ENCODE data around the gene NFATC1.

NFATC1 gene

DNA sequence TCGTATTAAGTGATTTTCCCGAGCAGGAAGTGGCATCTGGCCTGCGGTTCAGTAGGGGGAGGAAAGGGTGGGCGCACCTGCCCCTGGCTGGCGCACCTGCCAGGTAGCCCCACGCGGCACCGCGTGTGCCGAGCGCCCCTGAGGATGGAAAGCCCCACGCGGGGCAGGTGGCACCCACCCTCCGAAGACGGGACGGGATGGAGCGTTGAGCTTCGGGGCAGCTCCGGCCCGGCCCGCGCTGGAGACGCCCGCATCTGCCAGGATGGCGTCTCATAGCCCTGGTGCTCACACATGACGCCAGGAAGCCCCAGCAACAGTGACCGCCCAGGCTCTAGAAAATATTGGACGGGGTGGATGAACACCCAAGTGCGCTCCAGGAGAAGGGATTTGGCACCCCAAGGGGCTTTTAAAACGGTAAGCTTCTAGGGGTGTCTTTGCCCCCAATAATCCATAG is 2.5 kb upstream of the NFATC1 start:
- no peak for DNase-seq

DNA sequence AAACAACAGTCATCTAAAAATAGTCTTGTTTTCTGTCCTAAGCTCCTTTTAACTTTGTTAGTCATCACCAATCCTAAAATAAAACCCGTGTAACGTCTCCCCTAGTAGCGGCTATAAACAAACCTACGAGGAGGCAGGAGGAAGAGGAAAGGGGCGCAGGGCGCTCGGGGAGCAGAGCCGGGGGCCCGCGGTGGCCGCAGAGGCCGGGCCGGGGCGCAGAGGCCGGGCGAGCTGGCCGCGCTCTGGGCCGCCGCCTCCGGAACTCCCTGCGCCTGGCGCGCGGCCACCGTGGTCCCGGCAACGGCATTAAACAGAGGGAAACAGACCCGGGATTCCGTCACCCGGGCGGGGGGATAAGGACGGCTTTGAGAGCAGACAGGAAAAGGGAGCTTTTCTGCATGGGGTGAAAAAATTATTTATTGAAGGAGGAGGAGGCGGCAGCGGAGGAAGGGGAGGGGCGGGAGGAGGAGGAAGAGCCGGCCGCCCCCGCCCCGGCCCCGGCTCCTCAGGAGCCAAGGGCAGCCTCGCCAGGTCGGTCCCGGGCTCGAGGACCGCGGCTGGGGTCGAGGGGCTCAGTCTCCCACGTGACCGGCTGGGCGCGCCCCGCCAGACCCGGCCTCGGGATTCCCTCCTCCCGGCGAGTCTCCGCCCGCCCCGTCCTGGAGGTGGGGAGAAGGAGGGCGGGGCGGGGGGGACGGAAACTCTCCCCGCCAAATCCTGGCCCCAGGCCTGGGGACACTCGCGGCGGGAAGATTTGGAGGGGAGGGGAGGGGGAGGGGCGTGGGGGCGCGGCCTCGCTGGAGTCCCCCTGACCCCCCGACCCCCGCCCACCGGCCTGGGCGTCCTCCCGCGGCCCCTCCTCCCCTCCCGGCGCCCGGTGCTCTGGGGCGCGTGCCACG is 1.8 kb upstream of the NFATC1 start:
- no peak for DNase-seq

DNA sequence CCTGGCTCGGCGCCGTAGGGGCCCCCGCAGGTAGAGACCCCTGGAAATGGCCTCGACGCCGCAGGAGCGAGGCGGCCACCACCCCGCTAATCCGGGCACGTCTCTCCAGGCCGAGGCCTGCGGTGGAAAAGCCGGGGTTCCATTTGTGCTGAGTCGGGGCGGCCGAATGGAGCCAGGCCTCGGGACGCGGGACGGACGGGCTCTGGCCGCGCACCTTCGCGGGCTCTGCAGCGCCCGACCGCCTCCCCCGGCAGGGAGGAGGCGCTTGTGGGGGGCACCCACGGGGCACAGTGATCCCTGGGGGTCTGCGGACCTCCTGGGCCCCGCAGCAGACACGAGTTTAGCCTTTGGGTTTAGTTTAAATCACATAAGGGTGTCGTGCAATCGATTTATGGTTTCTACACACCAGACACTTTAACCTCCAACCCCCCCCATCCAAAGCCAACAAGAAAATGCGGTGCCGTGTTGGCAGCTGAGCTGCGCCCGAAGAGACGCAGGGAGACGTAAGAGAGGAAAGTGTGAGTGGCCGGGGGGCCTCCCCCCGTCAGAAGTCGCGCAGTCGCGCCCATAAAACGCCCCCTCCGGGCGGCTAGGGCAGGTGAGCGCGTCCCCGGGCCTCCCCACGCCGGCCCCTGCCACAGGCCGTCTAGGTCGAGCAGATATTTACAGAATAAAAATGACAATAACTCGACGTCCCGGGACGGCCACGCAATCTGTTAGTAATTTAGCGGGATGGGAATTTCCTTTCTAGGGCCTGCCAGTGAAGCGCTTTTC is 1.0 kb upstream of the NFATC1 start:
- DNase-seq: no peak

DNA sequence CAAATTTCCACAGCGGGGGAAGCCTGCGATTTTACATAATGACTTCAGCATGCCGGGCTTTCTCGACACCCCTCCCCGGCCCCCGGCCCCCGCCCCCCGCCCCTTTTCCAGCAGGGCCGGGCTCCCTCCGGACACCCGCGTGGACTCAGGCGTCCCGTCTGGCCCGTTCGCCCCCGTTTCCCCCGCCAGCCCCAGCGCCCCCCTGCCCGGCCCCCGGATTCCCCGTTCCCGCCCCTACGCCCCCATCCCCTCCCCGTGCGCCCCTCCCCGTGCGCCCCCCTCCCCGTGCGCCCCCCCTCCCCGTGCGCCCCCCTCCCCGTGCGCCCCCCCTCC is 456 bp upstream of the NFATC1 start:
- DNase-seq: no peak

DNA sequence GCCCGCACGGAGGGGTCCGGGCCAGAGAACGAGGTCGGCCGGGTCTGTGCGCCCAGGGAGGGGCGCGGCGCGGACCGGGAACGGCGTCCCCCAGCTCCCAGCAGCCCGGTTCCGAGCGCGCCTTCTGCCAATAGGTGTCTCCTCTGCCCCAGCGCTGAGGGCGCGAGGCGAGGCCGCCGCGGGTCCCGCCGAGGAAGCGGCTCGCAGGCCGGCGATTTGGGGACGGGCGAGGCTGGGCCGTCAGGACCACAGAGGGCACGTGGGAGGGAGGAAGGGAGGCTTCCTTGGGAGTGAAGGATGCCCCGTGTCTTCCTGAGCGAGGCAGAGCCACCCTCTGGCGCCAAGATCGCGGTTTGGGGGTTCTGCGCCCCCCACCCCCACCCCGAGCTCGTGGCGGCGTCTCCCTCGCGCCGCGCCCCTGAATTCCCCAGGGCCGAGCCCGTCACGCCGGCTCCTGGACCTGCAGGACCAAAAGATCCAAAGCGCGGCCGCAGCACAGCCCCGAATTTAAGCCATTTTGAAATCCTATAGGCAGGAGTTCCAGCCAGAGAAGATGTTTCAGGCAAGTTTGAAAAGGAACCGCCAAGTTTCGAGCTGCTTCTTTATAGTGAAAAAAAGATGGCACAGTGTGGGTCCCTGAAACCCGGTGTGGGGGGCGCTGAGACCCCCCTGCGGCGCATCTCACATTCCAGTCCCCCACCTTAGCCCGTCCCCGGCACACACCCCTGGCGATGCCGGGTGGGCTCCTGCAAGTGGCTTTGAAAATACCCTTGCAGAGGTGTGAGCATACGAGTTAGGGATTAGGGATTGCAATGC is 909 bp downstream of the NFATC1 start:
- DNase-seq: no peak

DNA sequence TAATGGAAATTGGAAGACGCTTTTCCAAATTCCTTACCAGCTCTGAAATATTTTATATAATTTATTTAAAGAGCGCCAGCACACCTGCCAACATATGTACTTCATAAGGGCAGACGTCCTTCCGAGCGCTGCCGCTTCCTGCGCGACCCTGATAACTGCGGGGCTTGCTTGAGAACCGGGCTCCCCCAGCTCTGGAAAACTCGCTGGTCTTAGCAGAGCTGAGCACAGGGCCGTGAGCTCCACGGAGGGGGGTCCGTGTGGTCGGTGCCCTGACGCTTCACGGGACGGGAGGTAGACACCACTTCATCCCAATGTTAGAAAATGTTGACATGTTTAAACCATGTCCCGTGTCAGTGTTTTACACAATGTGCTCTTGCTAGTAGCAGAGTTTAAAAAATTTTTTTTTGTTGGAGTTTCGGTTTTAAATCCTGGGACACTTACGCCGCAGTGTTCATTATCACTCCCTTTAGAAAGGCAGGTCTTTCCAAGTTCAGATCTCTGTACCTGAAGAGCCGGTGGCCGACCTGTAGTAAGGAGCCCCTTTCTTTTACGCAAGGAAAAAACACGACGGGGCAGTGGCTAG is 1.6 kb downstream of the NFATC1 start:
- no peak for DNase-seq

DNA sequence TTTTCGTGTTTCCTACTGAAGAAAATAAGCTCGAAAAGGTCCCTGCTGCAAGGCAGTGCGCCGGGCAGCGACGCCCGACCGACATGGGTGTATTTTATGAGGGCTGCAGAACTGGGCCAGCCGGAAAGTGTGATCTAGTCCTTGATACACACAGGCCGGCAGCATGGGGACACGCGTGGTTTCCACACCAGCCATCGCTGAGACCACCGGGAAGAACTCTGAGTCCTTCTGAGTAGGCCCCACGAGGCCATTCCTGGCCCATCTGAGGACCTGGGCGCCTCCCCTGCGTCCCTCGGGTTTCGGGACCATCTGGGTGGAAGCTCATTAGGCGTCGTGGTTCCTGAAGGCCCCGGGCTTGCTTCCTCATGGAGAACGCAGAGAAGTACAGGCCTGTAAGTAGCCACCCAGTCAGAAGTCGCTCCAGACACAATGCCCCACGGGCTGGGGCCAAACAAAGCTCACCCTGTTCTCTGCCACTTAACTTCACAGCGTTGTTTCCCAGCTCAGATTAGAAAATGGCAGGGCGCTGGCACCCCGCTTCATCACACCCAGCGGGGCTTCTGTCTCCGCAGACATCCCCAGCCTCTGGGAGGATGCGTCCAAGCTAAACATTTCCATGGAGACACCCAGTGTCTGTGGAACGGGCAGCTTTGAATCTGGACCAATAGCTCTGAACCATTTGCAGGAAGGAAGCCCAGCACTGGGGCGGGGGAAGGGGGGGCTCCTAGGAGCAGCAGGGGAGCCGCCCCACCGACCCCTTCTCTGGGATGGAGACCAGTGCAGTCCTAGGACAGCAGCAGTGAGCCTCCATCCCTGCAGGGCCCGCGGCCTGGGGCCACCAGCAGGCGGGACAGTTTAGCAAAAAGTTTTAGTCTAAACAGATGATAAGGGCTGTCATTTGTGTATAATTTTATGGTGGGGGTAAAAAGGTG is 2.4 kb downstream of the NFATC1 start:
- DNase-seq: no peak

DNA sequence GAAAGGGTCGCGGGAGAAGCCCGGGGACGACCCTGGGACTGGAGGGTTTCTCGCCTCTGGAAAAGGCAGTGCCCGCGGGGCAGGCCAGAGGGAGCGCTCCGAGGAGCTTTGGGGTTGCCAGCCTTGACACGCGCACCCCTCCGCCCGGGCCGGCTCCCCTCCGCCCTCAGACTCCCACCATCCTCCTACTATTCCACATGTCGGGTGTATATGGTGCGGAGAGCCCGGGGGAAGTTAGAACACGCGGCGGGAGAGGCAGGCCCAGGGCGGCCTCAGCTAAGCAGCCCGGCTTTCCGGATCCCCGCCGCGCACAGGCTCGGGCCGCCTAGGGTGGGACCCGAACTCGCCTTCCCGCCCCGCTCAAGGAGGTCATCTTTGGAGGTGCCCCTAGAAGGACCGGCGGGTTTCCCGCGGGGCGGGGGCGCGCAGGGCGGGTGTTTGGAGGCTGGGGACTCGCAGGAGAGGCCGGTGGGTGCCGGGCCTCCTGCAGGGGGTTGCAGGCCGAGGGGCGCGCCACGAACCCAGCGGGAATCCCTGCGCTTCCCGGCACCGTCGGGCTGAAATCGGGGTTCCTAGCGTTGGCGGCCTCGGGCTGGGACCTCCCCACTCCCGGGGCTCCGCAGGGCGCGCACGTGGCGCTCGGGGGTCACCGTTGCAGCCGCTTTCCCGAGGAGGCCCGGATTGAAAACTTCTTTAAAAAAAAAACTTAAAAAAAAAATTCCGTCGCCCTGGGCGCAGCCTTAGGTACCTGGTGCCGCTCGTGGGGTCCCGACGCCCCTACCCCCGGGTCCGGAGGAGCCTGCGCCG is 3.7 kb downstream of the NFATC1 start:
- DNase-seq: no peak

DNA sequence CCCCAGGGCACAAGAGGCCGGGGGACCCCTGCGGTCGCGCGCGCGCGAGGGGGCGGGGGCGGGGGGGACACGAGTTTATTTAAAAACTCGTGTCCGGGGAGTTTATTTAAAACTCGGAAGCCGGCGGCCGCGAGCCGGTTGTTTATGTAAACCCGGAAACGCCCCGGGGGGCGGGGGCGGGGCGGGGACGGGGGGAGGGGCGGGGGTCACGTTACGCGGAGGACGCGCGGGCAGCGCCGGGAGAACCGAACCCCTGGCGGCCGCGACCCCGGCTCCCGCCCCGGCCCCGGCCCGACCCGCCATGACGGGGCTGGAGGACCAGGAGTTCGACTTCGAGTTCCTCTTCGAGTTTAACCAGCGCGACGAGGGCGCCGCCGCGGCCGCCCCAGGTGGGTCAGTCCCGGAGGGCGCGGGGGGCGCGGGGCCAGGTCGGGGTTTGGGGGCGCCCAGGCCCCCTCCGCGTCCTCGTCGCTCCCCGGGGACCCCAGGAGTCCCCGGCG is 4.4 kb downstream of the NFATC1 start:
- no peak for DNase-seq

DNA sequence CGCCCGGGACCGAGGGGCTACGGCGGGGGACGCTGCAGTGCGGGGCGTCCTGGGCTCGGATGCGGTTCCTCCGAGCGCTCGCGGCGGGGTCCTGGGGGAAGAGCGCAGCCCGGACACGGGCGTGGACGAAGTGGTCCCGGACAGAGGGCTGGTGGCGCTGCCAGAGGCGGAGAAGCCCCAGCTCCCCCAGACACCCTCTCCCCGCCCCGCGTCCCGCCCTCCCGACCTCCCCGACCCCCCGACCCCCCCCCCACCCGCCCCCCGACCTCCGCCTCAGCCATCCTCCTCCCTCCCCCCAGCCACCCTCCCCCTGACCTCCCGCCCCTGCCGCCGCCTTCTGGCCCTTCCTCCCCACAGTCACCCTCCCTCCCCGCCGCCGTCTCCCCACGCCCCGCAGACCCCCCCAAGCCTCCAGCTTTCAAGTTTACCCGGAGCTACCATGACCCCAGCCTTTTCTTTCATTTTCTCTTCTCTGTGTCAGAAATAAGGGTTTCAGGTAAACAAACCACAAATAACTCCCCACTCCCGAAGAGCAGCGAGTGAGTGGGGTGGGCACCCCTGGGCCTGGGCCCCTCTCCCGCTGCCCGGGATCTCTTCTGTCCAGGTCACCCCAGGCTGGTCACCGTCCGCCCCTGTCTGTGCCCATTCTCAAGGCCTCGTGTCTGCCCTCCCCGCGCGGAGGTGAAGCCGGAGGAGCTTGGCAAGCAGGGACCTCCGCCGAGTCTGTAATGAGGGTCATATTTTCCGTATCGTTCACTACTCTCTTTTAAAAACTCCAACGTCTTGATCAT is 5.1 kb downstream of the NFATC1 start:
- no peak for DNase-seq

DNA sequence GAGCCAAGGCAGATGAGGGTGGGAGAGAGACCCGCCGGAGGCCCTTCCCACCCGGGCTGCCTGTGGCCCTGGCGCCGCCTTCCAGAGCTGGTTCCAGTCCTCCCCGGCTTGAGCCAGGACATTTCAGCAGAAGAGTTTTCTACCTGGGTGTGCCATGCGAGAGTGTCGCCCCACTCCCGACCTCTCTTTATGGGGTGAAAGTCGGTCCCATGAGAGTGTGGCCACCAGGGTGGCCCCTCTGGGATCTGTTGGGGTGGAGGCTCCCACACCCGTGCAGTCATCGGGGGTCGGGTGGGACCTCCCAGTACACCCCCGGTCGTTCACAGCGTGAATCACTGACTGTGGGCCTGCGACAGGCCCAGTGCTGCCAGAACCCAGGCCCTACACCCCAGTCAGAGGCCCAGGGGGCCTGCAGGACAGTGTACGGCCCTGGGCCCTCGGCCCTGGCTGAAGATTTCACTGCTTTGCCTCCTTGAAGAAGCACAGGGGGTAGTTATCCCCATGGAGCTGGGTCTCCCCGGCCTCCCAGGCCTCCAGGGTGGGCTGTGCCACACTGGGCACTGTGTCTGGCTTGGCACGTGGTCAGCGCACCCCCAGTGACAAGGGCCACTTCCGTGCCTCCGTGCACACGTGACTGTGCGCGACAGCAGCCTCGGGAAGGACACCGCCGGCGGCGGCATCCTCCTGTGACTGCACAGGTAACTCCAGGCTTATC is 5.9 kb downstream of the NFATC1 start:
- DNase-seq: no peak

DNA sequence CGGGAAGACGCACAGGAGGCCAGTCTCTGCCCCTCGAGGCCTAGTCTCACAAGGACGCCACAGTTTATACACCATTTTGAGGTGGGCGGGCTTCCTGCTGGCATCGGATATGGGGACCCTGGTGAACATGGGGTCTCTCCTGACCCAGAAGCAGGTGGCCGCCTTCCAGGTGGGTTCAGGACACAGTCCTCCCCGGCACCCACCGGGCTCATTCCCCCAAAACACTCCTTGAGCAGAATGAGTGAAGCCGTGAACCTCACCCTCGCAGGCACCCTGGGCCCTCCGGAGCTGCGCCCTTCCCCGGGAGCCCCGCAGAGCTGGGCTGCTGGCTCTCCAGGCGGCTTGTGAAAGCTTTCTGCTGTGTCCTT is 6.5 kb downstream of the NFATC1 start:
- no peak for DNase-seq

DNA sequence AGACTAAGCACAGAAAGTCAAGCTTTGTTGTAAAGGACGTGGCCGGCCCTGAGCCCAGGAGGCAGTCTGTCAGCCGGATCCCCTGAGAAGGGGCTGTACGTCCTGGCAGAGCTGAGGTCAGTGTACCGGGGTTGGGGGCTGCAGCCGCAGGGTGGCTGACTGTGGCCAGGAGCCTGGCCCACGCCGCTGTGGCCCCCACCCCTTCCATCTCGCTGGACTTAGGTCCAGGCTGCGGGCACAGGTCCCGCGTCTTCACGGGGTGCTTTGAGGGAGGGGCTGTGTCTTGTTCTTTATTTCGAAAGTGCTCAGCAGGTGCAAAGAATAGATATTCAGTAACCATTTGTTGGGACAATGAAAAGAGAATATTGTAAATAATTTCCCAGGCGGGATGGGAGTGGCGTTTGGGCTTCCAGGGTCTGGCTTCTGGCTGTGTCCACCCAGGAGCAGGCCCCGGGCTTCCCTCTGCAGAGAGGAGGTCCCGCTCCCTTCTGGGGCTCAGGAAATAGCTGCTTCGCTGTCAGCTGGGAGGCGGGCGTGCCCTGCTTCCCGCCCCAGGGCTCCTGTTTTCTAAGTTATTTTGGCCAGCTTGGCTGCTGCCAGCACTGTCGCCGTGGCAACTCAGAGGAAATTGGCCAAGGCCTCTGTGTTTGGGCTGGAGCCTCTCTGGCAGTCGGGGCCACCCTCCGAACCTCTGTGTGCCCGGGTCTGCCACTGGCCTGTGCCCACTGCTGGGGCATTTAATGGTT is 7.4 kb downstream of the NFATC1 start:
- no peak for DNase-seq

DNA sequence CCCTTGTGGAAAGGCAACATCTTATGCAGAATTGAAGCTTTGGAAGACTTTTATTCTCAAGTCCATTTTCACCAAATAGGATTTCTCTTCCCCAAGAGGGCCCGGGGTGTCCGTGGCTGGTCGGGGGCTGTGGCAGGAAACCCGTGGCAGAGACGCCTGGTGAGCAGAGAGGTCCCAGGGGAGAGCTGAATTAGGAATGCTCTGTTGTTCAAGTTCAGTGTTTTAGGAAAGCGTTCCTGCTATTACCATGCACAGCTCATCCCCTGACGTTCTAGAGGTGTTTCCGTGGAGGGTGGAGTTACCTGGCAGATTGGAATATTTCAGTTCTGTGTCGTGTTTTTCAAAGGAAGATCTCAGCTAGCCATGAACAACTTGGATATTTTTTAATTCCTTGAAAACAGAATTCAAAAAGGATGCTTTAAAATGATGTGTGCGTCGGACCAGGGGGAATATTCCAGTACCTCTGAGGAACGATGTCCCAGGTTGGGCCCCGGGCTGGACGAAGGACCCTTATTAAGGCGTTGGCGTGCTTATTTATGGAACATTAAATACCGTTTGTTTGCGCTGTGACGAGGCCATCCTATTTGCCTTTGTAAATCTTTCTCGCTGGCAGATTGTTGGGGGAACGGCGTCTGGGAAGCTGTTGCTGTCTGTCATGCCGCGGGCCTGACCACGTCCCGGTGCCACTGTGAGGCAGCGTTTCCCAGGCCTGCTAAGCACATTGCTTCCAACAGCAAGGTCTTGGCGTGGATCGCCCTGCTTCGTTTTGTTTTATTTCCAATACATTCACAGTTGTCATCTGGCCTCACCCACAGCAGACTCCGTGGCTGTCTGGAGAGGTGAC is 8.2 kb downstream of the NFATC1 start:
- DNase-seq: no peak

DNA sequence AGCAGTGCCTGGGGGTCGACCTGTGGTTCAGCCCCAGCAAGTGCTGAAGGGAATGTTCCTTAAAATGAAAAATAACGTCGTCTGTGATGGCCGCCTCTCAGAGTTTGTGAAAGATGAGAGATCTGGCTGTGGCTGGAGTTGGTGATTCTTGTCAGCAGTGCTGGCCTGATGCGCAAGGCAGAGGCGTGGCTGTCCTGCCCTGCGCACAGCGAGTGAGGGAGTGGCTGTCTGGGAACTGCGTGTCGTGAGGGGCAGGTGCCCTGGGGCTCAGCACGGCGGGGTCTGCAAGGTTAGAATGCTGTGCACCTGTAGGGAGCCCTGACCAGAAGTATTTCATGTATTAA is 8.8 kb downstream of the NFATC1 start:
- no peak for DNase-seq

DNA sequence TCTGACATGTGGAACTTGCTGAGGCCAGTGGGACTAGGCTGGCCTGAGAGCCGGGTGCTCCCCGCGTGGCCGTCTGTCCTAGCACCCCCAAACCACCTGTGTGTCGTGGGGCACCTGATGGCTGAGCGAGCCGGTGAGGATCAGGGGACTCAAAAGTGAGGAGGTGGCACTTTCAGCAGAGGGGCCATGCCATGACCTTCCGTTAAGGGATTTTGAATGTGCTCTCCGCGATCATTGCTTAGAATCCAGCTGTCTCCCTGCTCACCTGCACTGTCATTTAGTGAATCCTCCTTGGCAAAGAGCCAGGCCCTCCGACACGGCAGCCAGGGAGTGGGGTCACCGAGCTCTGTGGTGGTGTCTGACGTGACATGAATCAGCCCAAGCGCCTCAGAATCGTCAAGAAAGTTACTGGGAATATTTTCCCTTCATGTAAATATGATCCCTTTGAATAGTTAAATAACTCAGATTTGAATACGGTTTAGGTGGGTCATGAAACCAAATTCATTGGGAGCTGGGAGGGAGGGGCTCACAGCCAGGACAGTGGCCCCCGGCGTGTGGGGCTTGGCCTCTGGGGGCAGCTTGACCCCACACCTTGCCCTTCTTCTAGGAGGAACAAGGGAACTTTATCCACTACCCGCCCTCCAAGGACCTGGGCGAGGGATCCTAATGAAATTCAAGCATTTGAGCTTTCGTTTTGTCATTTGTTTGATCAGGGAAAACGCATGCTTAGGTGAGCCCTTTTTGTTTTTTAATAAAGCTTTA is 9.5 kb downstream of the NFATC1 start:
- DNase-seq: no peak

All from SIG-M5 (cell line).